ENCODE data around the gene SERPINI2. TPM values are rescaled to one million over a fixed set of nuclear protein-coding genes. Genes with fewer than 3 reads are reported as not detected.
A peak's percentile ranks its signal among the peaks of the same experiment; 100 is the strongest.

SERPINI2 gene
- total and polyA plus RNA-seq, 5 experiments from 2014 or later, result not detected

DNA sequence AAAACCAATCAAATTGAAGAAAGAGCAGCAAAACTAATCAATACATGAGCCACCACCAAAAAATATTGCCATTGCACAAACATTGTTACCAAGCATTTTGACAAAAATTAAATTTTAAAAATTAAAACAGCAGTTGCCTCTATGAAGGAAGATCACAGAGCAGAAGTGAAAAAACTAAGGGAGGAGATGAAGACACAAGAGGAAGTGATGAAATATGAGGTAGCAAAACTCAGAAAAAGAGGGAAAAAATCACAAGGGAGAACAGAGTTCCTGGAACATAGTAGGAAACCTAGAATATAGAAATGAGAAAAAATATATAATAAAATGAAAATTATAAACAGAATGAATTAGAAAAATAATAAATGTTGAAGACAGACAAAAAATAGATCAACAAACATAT lies 7.3 kb upstream of the SERPINI2 start:
- peaks cover 0 to 3% (median 0%) of the 10 kb centered on the region in 5 donors for H3K27me3 Mint-ChIP-seq
- H3K9me3 Mint-ChIP-seq, result peaks cover 0 to 6% (median 0%) of the 10 kb centered on the region in 9 donors
- POLR2A ChIA-PET, result no interaction called here
- DNase-seq, result no peak
- no peak for ATAC-seq
- H3K4me1 Mint-ChIP-seq, result peaks cover 0 to 3% (median 0%) of the 10 kb centered on the region in 4 donors
- no peaks in the 10 kb centered on the region for H3K36me3 Mint-ChIP-seq
- no peak overlapping the region for H3K4me3 Mint-ChIP-seq
- no peak overlapping the region for H3K27ac Mint-ChIP-seq

DNA sequence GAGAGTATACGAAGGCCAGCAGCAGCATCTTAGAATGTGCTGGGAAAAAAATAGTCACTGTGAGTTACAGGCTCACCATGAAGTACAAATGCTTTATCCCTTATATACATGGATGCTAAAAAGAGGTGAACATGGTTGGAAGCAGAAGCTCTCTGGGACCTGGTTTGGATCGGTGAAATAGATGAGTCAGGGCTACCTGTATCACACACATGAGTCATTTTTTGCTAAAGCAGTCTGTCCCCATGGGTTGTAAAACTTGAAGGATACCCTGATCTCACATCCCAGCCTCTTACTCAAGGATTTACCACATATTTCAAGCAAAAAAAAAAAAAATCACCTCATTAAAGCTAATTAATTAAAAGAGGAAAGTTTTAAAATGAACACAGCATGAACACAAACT lies 6.9 kb upstream of the SERPINI2 start:
- Mint-ChIP-seq H3K36me3 (no peaks in the 10 kb centered on the region), H3K4me3 (no peak overlapping the region), H3K27ac (no peak overlapping the region), H3K4me1 (peaks cover 0 to 3% (median 0%) of the 10 kb centered on the region in 4 donors), H3K27me3 (peaks cover 0 to 3% (median 0%) of the 10 kb centered on the region in 5 donors), H3K9me3 (peaks cover 0 to 3% (median 0%) of the 10 kb centered on the region in 9 donors)
- DNase-seq (no peak), ATAC-seq (no peak)
- POLR2A ChIA-PET, result no interaction called here

DNA sequence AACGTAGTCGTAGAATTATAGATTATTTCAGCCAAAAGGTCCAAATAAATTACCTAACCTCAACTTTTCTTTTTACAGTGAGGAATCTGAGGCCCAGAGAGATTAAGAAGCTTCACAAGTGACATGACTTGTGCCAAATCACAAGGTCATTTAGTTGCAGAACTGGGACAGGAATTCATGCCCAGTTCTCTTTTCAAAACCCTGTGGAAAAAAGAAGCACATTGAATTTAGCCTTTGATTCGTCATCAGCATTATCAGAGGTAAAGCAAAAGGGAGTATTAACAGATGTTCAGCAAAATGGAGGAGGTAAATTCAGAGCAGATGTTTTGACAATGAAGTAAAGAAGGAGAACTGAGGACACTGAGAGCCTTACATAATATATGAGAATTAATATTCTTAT lies 4.5 kb downstream of the SERPINI2 start:
- H3K27me3 Mint-ChIP-seq, result peaks cover 0 to 4% (median 0%) of the 10 kb centered on the region in 5 donors

DNA sequence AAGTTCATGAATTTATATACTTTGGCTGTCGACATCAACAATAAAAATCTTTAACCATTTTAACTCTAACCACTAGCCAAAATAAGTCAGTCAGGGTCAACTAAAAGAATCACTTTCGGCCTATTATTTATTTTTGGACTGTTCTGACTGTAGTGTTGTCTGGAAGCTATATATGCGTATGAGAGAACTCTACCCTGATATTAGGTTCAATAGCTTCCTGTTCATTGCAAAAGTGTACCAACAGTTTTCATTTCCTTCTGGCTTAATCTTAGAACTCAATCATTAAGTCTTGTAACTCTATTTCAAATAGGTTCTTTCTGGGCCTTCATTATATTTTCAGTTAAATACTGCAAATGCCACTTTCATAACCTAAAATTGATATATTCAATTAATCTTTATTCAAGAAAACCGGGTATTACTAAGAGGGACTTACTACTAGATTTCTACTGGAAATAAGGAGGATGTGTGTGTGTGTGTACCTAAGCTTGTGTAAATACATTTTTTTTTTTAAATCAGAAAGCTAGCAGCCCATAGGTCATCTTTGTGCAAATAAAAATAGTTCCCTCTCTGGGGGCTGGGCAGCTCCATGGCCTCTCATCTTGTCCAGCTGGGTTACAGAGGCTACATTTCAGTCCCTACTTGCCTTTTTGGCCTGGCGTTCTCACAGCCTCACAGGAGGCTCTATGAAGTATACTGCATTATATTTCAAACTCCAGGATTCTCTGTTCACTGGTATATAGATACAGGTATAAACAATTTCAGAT lies 5.8 kb downstream of the SERPINI2 start:
- no peak overlapping the region for H3K4me3 Mint-ChIP-seq
- no peak for DNase-seq
- POLR2A ChIA-PET, result no interaction called here
- H3K4me1 Mint-ChIP-seq, result no peaks in the 10 kb centered on the region
- no peak overlapping the region for H3K27ac Mint-ChIP-seq
- H3K36me3 Mint-ChIP-seq, result no peaks in the 10 kb centered on the region
- peaks cover 0 to 10% (median 2%) of the 10 kb centered on the region in 5 donors for H3K27me3 Mint-ChIP-seq
- H3K9me3 Mint-ChIP-seq, result no peaks in the 10 kb centered on the region
- no peak for ATAC-seq

More for the DNA sequence above, 4.5 kb downstream of the SERPINI2 start:
- DNase-seq, result no peak
- Mint-ChIP-seq H3K27ac (no peak overlapping the region), H3K36me3 (no peaks in the 10 kb centered on the region), H3K9me3 (no peaks in the 10 kb centered on the region), H3K4me3 (no peak overlapping the region), H3K4me1 (no peaks in the 10 kb centered on the region)
- no peak for ATAC-seq
- POLR2A ChIA-PET, result no interaction called here

DNA sequence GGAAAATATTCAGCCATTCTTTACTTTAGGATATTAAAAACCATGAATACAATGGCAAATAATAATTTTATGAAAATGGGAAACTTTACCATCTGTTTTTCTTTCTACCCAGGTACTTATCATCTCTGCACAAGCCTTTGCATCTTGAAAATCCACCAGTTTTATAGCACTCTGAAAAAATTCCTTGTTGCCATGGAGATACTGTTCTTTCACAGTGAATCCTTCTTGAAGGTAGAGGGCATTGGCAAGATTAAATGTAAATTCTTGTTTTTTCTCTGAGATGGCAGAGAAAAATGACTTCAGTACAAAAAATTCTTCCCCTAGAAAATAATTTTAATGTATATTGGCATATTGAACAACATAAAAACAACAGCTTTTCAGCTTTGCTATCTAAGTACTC lies 6.9 kb downstream of the SERPINI2 start:
- Mint-ChIP-seq H3K4me1 (no peaks in the 10 kb centered on the region), H3K36me3 (no peaks in the 10 kb centered on the region), H3K27me3 (peaks cover 0 to 10% (median 2%) of the 10 kb centered on the region in 5 donors), H3K9me3 (no peaks in the 10 kb centered on the region), H3K27ac (no peak overlapping the region), H3K4me3 (no peak overlapping the region)
- POLR2A ChIA-PET, result no interaction called here
- DNase-seq, result no peak
- ATAC-seq, result no peak

DNA sequence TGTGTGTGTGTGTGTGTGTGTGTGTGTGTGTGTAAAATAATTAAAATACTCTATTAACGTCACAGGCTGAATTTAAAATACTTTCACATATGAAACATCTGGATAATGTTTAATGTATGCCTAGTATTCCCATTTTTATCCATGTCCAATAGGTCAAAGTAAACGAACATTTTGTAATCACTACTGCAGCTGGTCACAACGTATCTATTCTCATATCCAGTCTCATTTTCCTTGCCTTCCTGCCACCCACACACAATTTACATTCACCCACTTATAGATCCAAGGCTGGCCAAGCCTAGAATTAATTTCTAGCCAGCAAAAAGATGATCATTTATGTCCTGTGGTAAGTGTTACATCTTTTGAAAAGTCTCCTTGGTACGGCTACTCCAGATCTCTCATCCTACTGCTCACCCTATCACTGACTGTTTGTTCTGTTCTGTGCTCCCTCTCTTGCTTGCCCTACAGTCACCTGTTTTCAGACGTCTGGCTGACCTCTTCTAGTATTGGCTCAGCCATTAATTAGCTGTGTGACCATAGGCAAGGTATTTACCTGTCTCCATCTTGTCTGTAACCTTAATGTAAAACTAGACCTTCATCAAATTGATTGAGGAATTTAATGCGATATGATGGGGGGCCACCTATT lies 17.6 kb downstream of the SERPINI2 start:
- ATAC-seq (no peak), DNase-seq (no peak)
- Mint-ChIP-seq H3K36me3 (no peaks in the 10 kb centered on the region), H3K9me3 (no peaks in the 10 kb centered on the region), H3K27me3 (peaks cover 0 to 4% (median 0%) of the 10 kb centered on the region in 5 donors), H3K4me3 (no peak overlapping the region), H3K27ac (no peak overlapping the region), H3K4me1 (no peaks in the 10 kb centered on the region)
- POLR2A ChIA-PET, result no interaction called here

DNA sequence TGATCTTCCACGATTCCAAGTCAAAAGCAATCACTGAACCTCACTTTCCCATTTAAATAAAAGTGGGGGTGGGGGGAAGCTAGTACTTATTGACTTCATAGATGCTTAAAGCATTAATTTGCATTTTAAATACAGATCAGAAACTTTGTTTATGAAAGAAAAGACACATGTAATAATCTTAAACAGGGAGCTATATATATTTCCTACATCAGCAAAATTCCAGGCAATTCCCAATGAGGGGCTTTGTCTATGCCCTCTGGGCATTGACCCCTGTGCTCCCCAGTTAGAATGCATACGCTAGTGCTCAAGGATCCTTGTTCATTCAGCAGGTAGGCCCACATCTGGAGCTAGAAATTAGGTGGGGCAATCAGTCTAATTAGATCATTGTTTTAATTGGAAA lies 20.0 kb downstream of the SERPINI2 start:
- Mint-ChIP-seq H3K4me1 (peaks cover 0 to 2% (median 0%) of the 10 kb centered on the region in 4 donors), H3K9me3 (no peaks in the 10 kb centered on the region), H3K27ac (no peak overlapping the region), H3K4me3 (no peak overlapping the region), H3K27me3 (peaks cover 0 to 4% (median 0%) of the 10 kb centered on the region in 5 donors), H3K36me3 (no peaks in the 10 kb centered on the region)
- DNase-seq (no peak), ATAC-seq (no peak)
- POLR2A ChIA-PET, result no interaction called here

DNA sequence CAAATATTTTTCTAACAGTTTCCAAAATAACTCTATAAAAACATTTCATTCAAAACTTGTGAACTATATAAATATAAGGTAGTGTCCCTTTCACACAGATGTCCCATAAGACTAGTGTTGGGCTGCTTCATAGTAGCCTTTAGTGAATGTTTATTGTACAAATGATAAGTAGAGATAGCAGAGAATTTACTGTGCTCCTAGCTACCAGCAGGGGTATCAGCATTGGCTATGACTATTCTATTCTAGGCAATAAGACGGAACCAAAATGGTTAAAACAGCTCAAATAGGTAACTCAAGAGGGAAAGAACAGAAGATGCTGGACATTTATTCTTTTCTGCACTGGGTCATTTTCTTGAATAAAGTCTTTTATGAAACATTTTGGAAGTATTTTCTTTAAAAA lies 22.6 kb downstream of the SERPINI2 start:
- ATAC-seq (no peak), DNase-seq (no peak)
- no peak overlapping the region for H3K4me3 Mint-ChIP-seq
- no peak overlapping the region for H3K27ac Mint-ChIP-seq
- POLR2A ChIA-PET, result no interaction called here
- H3K36me3 Mint-ChIP-seq, result no peaks in the 10 kb centered on the region
- H3K27me3 Mint-ChIP-seq, result peaks cover 0 to 3% (median 0%) of the 10 kb centered on the region in 5 donors
- H3K9me3 Mint-ChIP-seq, result no peaks in the 10 kb centered on the region
- H3K4me1 Mint-ChIP-seq, result peaks cover 0 to 2% (median 0%) of the 10 kb centered on the region in 4 donors

DNA sequence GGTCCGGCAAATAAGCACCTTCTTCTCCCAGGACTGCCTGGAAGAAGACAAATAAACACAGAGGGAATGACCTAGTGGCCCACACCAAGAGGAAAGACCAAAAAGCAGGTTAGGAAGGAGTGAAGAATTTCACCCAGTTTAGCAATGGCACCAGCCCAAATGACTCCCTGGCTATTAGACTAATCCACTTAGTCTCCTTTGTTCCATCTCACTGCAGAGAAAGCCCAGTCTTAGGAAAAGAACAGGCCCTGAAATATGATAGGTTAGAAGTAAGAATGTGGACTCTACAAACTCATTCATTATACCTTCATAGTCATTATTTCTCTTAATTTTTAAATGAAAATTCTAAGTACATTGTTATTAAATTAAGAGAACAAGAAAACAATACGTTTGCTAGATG lies 23.2 kb downstream of the SERPINI2 start:
- H3K36me3 Mint-ChIP-seq, result no peaks in the 10 kb centered on the region
- POLR2A ChIA-PET, result no interaction called here
- peaks cover 0 to 2% (median 0%) of the 10 kb centered on the region in 4 donors for H3K4me1 Mint-ChIP-seq
- no peaks in the 10 kb centered on the region for H3K9me3 Mint-ChIP-seq
- DNase-seq (no peak), ATAC-seq (no peak)
- peaks cover 0 to 3% (median 2%) of the 10 kb centered on the region in 5 donors for H3K27me3 Mint-ChIP-seq
- H3K4me3 Mint-ChIP-seq, result no peak overlapping the region
- H3K27ac Mint-ChIP-seq, result no peak overlapping the region

DNA sequence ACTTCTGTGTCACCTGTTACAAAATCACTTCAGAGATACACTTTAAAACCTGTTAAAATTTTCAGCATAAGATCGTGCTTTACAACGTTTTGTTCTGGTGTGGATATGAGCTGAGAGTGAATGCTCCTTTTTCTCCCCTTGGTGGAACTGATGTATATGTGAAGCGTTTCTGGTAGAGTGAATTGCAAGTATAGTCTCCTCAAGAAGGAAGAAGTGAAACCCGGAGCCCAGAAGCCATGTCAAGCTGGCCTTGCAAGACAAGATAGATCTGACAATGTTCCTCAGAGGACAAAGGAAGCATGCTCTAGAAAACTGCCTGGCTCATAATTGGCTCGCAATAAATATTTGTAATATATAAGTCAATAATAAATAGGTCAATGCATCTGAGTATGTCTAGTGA lies 23.6 kb downstream of the SERPINI2 start:
- POLR2A ChIA-PET, result no interaction called here
- no peak overlapping the region for H3K4me3 Mint-ChIP-seq

DNA sequence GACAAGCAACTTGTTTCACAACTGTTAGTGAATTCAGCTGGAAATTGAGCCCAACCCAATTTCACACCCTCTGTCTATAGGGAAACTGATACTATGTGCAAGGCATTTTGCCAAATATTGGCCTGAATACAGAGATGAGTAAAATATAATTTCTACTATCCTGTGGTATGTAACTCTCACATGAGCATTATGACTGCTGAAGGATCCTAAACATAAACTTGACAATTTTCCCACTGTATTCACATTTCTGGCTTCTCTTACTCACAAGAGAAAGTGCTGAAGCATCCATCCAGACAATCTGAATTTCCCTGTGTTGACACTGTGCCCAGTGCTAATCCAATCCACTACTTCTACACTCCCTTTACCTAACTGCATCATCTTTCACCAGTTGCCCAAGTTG lies 28.4 kb downstream of the SERPINI2 start:
- Mint-ChIP-seq H3K9me3 (peaks cover 0 to 1% (median 0%) of the 10 kb centered on the region in 9 donors), H3K27ac (peak overlapping the region in 1 of 10 donors; percentile 81), H3K36me3 (no peaks in the 10 kb centered on the region), H3K4me1 (peaks cover 0 to 2% (median 0%) of the 10 kb centered on the region in 4 donors), H3K27me3 (peaks cover 0 to 11% (median 4%) of the 10 kb centered on the region in 5 donors), H3K4me3 (no peak overlapping the region)
- no peak for DNase-seq
- no peak for ATAC-seq
- POLR2A ChIA-PET, result no interaction called here

More for the DNA sequence above, 23.6 kb downstream of the SERPINI2 start:
- H3K36me3 Mint-ChIP-seq, result no peaks in the 10 kb centered on the region
- no peaks in the 10 kb centered on the region for H3K9me3 Mint-ChIP-seq
- ATAC-seq (no peak), DNase-seq (peak in 1 of 10 donors; percentile 2)
- no peak overlapping the region for H3K27ac Mint-ChIP-seq
- H3K4me1 Mint-ChIP-seq, result peaks cover 0 to 2% (median 0%) of the 10 kb centered on the region in 4 donors
- peaks cover 0 to 4% (median 3%) of the 10 kb centered on the region in 5 donors for H3K27me3 Mint-ChIP-seq

DNA sequence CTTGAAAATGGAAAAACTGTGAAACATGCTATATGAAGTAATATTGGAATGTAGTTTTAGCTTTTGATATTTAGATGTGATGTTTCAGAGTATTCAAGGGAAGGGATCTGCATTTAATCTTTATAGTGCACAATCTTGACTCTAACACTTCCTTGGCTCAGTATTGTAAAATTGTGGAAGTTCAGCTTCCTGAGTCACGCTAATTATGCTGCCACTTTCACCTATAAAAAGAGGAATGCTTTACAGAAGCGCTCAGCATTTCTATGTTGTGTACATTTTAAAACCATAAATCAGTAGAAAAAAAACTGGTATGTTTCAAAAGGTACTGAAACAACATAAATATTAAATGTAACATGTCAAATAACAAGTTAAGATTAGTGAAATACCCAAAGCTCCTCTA lies 32.6 kb downstream of the SERPINI2 start:
- Mint-ChIP-seq H3K36me3 (no peaks in the 10 kb centered on the region), H3K4me3 (no peak overlapping the region), H3K27ac (no peak overlapping the region), H3K4me1 (no peaks in the 10 kb centered on the region), H3K9me3 (peaks cover 0 to 1% (median 0%) of the 10 kb centered on the region in 9 donors), H3K27me3 (peaks cover 0 to 15% (median 4%) of the 10 kb centered on the region in 5 donors)
- POLR2A ChIA-PET, result no interaction called here
- no peak for DNase-seq
- ATAC-seq, result no peak

DNA sequence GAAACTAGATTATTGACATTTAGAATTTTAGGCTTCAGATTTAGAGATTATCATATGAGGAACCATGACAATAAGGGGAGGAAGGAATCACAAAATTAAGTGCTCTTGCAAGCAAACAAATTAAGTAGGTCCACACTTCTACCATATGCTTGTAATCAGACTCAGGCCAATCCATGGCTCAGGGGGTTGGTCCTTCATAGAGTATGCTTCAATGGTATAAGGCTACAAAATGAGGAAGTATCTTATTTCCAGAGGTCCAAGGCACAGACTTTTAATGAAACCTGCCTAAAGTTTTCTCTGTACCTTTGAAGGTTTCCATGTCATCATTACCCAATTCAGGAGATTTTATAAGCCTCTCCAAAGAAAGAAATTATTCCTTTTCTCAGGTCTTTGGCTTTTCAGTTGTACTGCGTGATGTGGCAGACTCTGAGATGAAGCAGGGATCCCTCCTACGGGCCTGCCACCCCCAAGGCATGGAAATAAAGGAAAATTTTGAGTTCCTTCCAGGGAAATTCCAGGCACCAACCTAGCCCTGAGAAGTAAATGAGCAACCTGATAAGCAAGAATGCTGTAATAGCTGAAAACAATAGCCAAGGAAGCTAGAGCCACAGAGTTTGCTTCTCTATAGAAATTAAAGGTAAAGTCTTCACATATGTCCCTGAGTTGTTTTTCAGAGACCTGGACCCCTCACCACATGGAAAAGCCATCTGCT lies 36.3 kb downstream of the SERPINI2 start:
- Mint-ChIP-seq H3K36me3 (no peaks in the 10 kb centered on the region), H3K4me1 (no peaks in the 10 kb centered on the region), H3K9me3 (peaks cover 0 to 1% (median 0%) of the 10 kb centered on the region in 9 donors), H3K27me3 (peaks cover 0 to 12% (median 2%) of the 10 kb centered on the region in 5 donors), H3K4me3 (no peak overlapping the region), H3K27ac (no peak overlapping the region)
- ATAC-seq (no peak), DNase-seq (no peak)
- POLR2A ChIA-PET, result no interaction called here

Data from naive thymus-derived CD8-positive, alpha-beta T cell (primary cell).